HepG2 (cell line): ENCODE results near the gene TMEM170B.

Source experiments
- POLR2AphosphoS5 ChIP-seq: IDR thresholded peaks from 2 replicates; pipeline ENCODE4 v1.6.1; 2012; ENCODE audit warnings: low read depth, low read length
- ZSCAN31 ChIP-seq: sonication (generic); formaldehyde crosslinking; IDR thresholded peaks from 2 replicates; pipeline ENCODE4 v1.5.0; 2020; ENCODE audit warnings: low read depth, mild to moderate bottlenecking, missing genetic modification reagents

DNA sequence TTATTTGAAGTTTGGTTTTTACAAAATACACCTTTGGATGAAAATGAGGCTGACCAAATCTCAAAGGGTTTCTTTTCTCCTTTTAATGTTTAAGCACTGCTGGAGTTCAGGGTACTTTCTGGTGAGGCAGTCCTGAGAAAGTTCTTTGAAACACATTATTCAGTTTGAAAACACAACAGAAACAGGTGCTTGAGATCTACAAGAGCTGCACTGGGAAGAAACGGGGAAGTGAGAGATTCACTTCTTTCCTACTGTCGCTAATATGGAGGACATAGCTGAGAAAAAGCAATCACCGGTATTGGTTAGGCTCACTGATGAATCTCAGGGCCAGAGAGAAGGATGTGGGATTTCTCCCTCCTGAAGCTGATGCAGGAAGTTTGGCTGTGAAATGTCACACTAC, 22.9 kb upstream of the TMEM170B start:
- TF ChIP-seq POLR2AphosphoS5 (no peak), ZSCAN31 (CRISPR knock-in tag) (no peak)
